ENCODE data around the gene WDR45B.

The WDR45B gene

GRCh38 chr17:82649501-82650261, 1.4 kb upstream of the WDR45B start:
- Histone ChIP-seq H3K36me3 (peaks cover under 1% of the 10 kb centered on the region), H3K27ac (peak overlapping the region; percentile 38), H3K9me3 (no peaks in the 10 kb centered on the region), H3K27me3 (no peaks in the 10 kb centered on the region), H3K4me3 (ENCODE audit: low read depth in 1 of 2, low read length in 1 of 2) (no peak overlapping the region), H3K4me1 (ENCODE audit: control insufficient read depth in 1 of 2, insufficient read depth in 1 of 2, low read depth in 1 of 2, low read length in 1 of 2) (peaks cover 26 to 30% of the 10 kb centered on the region in 2 experiments)
- TF ChIP-seq CTCF (IDR thresholded peaks at IDR 0.05) = no peak

- Histone ChIP-seq H3K36me3 (peaks cover 8% of the 10 kb centered on the region), H3K4me1 (ENCODE audit: control insufficient read depth in 1 of 2, insufficient read depth in 1 of 2, low read depth in 1 of 2, low read length in 1 of 2) (peaks cover 18 to 22% of the 10 kb centered on the region in 2 experiments), H3K27ac (peak overlapping the region; percentile 91), H3K4me3 (ENCODE audit: low read depth in 1 of 2, low read length in 1 of 2) (peak overlapping the region in 1 of 2 experiments; percentile 27), H3K27me3 (no peaks in the 10 kb centered on the region), H3K9me3 (no peaks in the 10 kb centered on the region)
- TF ChIP-seq CTCF (IDR thresholded peaks at IDR 0.05) = no peak
Measured at GRCh38 chr17:82648742-82649331, 593 bp upstream of the WDR45B start.

GRCh38 chr17:82647593-82648164, 565 bp downstream of the WDR45B start:
- H3K4me1 ChIP-seq (ENCODE audit: control insufficient read depth in 1 of 2, insufficient read depth in 1 of 2, low read depth in 1 of 2, low read length in 1 of 2) = peaks cover 18% of the 10 kb centered on the region in 2 experiments
- H3K9me3 ChIP-seq = no peaks in the 10 kb centered on the region
- no peak for TF ChIP-seq CTCF (IDR thresholded peaks at IDR 0.05)
- H3K36me3 ChIP-seq = peaks cover 20% of the 10 kb centered on the region
- no peaks in the 10 kb centered on the region for H3K27me3 ChIP-seq
- peak overlapping the region; percentile 91 for H3K27ac ChIP-seq
- H3K4me3 ChIP-seq (ENCODE audit: low read depth in 1 of 2, low read length in 1 of 2) = peak overlapping the region; percentile 86 to 94

- H3K27ac ChIP-seq = no peak overlapping the region
- H3K4me1 ChIP-seq (ENCODE audit: control insufficient read depth in 1 of 2, insufficient read depth in 1 of 2, low read depth in 1 of 2, low read length in 1 of 2) = peaks cover 18% of the 10 kb centered on the region in 2 experiments
- no peak for TF ChIP-seq CTCF (IDR thresholded peaks at IDR 0.05)
- H3K27me3 ChIP-seq = no peaks in the 10 kb centered on the region
- no peak overlapping the region for H3K4me3 ChIP-seq (ENCODE audit: low read depth in 1 of 2, low read length in 1 of 2)
- H3K9me3 ChIP-seq = no peaks in the 10 kb centered on the region
- peaks cover 39% of the 10 kb centered on the region for H3K36me3 ChIP-seq
Measured at GRCh38 chr17:82645516-82645915, 2.7 kb downstream of the WDR45B start.

- Histone ChIP-seq H3K4me1 (ENCODE audit: control insufficient read depth in 1 of 2, insufficient read depth in 1 of 2, low read depth in 1 of 2, low read length in 1 of 2) (peaks cover 21 to 27% of the 10 kb centered on the region in 2 experiments), H3K4me3 (ENCODE audit: low read depth in 1 of 2, low read length in 1 of 2) (no peak overlapping the region), H3K27me3 (no peaks in the 10 kb centered on the region), H3K36me3 (peaks cover 50% of the 10 kb centered on the region), H3K27ac (no peak overlapping the region), H3K9me3 (no peaks in the 10 kb centered on the region)
- no peak for TF ChIP-seq CTCF (IDR thresholded peaks at IDR 0.05)
Measured at GRCh38 chr17:82644148-82644547, 4.1 kb downstream of the WDR45B start.
